PC-3 (cell line): ENCODE data around the gene MLN. TPM values are rescaled to one million over a fixed set of nuclear protein-coding genes. Genes with fewer than 3 reads are reported as not detected.

Experiments
- ATAC-seq: fragments of 200-7000 bp; cut with Tn5 transposase; 2 replicates; pipeline ENCODE4 v1.9.1; 2020; ENCODE audit warnings: mild to moderate bottlenecking, moderate library complexity
- BruUV-seq: library from RNA; stranded (reverse); fragments of 400-500 nt; replicated peaks from 2 replicates; lab custom pipeline; 2021; lab: Mats Ljungman, UMichigan
- CTCF ChIA-PET: fragments of 300-600 bp; sonication (Branson Sonifier 250); formaldehyde crosslinking; loops from one replicate; lab custom pipeline; 2022; ENCODE audit warnings: antibody characterized with exemption; lab: Charles Lee
- POLR2A ChIA-PET: fragments of 300-600 bp; sonication (Branson Sonifier 250); formaldehyde crosslinking; loops from one replicate; lab custom pipeline; 2022; ENCODE audit warnings: antibody characterized with exemption; ENCODE audit not compliant: unreplicated experiment; lab: Charles Lee
- DNase-seq: peaks from one replicate; pipeline ENCODE4 v3.0.0-alpha.2; 2015
- H2AFZ ChIP-seq: fragments of 300-600 bp; sonication (generic); 2 replicates; pipeline ENCODE4 v1.6.0; 2016; ENCODE audit warnings: antibody characterized with exemption, low read length
- H3F3A ChIP-seq: fragments of 300-600 bp; sonication (generic); one replicate; pipeline ENCODE4 v1.6.0; 2017; ENCODE audit warnings: antibody characterized with exemption, low read length, control low read depth, mild to moderate bottlenecking; ENCODE audit not compliant: unreplicated experiment
- H3K27ac ChIP-seq: fragments of 300-600 bp; sonication (generic); 2 replicates; pipeline ENCODE4 v1.5.1; 2016; ENCODE audit warnings: mild to moderate bottlenecking, low read length
- H3K27me3 ChIP-seq: fragments of 300-600 bp; sonication (generic); 2 replicates; pipeline ENCODE4 v1.6.1; 2016; ENCODE audit warnings: low read length, mixed read lengths
- H3K36me3 ChIP-seq: fragments of 300-600 bp; sonication (generic); 2 replicates; pipeline ENCODE4 v1.6.1; 2016; ENCODE audit warnings: low read depth, mixed run types, low read length, mixed read lengths
- H3K4me1 ChIP-seq: fragments of 300-600 bp; sonication (generic); 2 replicates; pipeline ENCODE4 v1.5.1; 2016; ENCODE audit warnings: low read length; ENCODE audit not compliant: insufficient read depth
- H3K4me2 ChIP-seq: fragments of 300-600 bp; sonication (generic); 2 replicates; pipeline ENCODE4 v1.6.0; 2016; ENCODE audit warnings: low read length
- H3K4me3 ChIP-seq: fragments of 300-600 bp; sonication (generic); 2 replicates; pipeline ENCODE4 v1.5.1; 2016; ENCODE audit warnings: mild to moderate bottlenecking, low read length, mixed read lengths
- H3K79me2 ChIP-seq: fragments of 300-600 bp; sonication (generic); 2 replicates; pipeline ENCODE4 v1.6.1; 2017; ENCODE audit warnings: low read length, mixed read lengths
- H3K9ac ChIP-seq: fragments of 300-600 bp; sonication (generic); 2 replicates; pipeline ENCODE4 v1.6.0; 2016; ENCODE audit warnings: mild to moderate bottlenecking, low read length
- H3K9me2 ChIP-seq: fragments of 300-600 bp; sonication (generic); replicated peaks from 2 replicates; pipeline ENCODE4 v1.6.1; 2016; ENCODE audit warnings: mixed run types, low read length, mixed read lengths
- H3K9me3 ChIP-seq: fragments of 300-600 bp; sonication (generic); 2 replicates; pipeline ENCODE4 v1.6.1; 2016; ENCODE audit warnings: low read length, mixed read lengths
- H4K20me1 ChIP-seq: fragments of 300-600 bp; sonication (generic); 2 replicates; pipeline ENCODE4 v1.6.1; 2016; ENCODE audit warnings: low read length, mixed read lengths
- EZH2 ChIP-seq: fragments of 300-600 bp; sonication (generic); IDR thresholded peaks from one replicate; pipeline ENCODE4 v1.6.1; 2017; ENCODE audit warnings: antibody characterized with exemption, mild to moderate bottlenecking, low read length; ENCODE audit not compliant: unreplicated experiment
- EZH2phosphoT487 ChIP-seq: fragments of 300-600 bp; sonication (generic); IDR thresholded peaks from 2 replicates; pipeline ENCODE4 v1.6.1; 2018; ENCODE audit warnings: mild to moderate bottlenecking, antibody characterized with exemption, low read length, borderline replicate concordance
- intact Hi-C: fragments of 100-400 bp; cut with micrococcal nuclease; formaldehyde crosslinking; loops from 2 replicates; pipeline ENCODE4 v1.9.0; 2023
- total RNA-seq: library from RNA; depleted of rRNA; stranded (reverse); fragments of >200 nt; gene quantifications from 2 replicates; pipeline ENCODE4 v1.2.3, GENCODE V29; 2014
- TF ChIP-seq, protein P1 (sequence below): fragments of 300-600 bp; sonication (generic); conservative IDR thresholded peaks from 2 replicates; pipeline ENCODE4 v1.5.1; 2017; ENCODE audit warnings: antibody characterized with exemption, low read depth, mild to moderate bottlenecking, low read length

The MLN gene
- total RNA-seq, 1 experiment from 2014 or later: not detected

DNA sequence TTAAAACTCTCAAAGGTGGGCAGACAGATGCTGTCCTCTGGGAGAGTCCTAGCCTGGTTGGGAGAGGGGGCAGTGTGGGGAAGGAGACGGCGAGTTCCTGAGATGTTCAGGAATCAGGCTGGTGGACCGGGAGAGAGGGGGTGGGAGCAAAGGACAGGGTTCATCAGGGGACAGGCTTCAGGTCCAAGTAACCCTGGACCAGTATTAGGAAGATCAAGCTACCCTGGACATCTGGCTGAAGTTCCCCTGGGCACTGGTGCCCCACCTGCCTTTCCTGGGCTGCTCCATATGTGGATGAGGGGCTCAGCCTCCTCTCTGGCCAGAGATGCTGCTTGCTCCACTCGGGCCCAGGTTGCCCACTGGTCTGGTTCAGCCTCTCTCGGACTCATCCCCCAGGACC lies 56.0 kb downstream of the MLN start:
- Histone ChIP-seq H3K4me3 (no peak overlapping the region), H3K36me3 (no peaks in the 10 kb centered on the region), H3K27ac (no peak overlapping the region), H3K4me1 (peaks cover 13% of the 10 kb centered on the region), H3K9me3 (no peaks in the 10 kb centered on the region), H3K79me2 (no peaks in the 10 kb centered on the region), H3K9me2 (no peaks in the 10 kb centered on the region), H4K20me1 (no peaks in the 10 kb centered on the region), H3K4me2 (no peak overlapping the region), H2AFZ (no peak overlapping the region), H3K9ac (no peak overlapping the region), H3F3A (no peaks in the 10 kb centered on the region), H3K27me3 (no peaks in the 10 kb centered on the region)
- TF ChIP-seq, protein P1, sequence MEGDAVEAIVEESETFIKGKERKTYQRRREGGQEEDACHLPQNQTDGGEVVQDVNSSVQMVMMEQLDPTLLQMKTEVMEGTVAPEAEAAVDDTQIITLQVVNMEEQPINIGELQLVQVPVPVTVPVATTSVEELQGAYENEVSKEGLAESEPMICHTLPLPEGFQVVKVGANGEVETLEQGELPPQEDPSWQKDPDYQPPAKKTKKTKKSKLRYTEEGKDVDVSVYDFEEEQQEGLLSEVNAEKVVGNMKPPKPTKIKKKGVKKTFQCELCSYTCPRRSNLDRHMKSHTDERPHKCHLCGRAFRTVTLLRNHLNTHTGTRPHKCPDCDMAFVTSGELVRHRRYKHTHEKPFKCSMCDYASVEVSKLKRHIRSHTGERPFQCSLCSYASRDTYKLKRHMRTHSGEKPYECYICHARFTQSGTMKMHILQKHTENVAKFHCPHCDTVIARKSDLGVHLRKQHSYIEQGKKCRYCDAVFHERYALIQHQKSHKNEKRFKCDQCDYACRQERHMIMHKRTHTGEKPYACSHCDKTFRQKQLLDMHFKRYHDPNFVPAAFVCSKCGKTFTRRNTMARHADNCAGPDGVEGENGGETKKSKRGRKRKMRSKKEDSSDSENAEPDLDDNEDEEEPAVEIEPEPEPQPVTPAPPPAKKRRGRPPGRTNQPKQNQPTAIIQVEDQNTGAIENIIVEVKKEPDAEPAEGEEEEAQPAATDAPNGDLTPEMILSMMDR: no peak
- TF ChIP-seq EZH2phosphoT487 (no peak), EZH2 (no peak)
- BruUV-seq: no TSS peak
- intact Hi-C loops: no loop called here
- CTCF ChIA-PET: interaction anchor here (0.6 kb wide), 1 partner anchor 12 kb away, joined by 4 read pairs; no protein-coding TSS in a partner anchor
- POLR2A ChIA-PET: no interaction called here
- DNase-seq: no peak
- ATAC-seq: no peak

DNA sequence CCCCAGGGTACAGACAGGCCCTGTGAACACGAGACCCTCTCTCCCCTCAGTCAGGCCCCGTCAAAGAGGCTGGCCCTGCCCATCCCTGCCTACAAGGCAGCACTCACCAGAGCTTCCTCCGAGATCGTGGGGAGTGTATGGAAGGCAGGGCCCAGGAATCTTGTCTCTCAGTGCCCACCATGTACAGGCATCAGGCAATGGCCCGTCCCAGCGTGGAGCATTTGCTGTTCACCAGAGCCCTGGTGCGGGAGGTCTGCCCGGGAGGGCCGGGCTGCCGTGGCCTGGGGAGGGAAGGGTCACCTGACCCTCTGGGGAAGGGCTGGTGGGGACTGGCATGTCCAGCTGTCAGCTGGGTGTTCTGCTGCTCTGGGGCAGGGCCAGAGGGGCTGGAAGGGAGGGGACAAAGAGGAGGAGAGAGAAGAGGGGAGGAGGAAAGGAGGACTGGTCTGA lies 57.1 kb downstream of the MLN start, which contains the start of gene IP6K3:
Gene IP6K3, minus strand, starts transcription at position 255 of the 450 bp plus-strand sequence. CDS start 11,429 bp downstream, outside the sequence.
- Histone ChIP-seq H3K9ac (no peak within 1 kb of the TSS), H3K9me2 (no peaks in the 10 kb centered on the region), H4K20me1 (no peaks in the 10 kb centered on the region), H2AFZ (no peak within 1 kb of the TSS), H3K4me2 (no peak within 1 kb of the TSS), H3F3A (no peaks in the 10 kb centered on the region), H3K79me2 (no peaks in the 10 kb centered on the region), H3K36me3 (no peaks in the 10 kb centered on the region), H3K4me3 (no peak within 1 kb of the TSS), H3K27me3 (no peaks in the 10 kb centered on the region), H3K9me3 (no peaks in the 10 kb centered on the region), H3K4me1 (peaks cover 6% of the 10 kb centered on the region), H3K27ac (no peak within 1 kb of the TSS)
- POLR2A ChIA-PET: interaction anchor here (0.6 kb wide), 1 partner anchor 554 kb away, joined by 5 read pairs; no protein-coding TSS in a partner anchor
- DNase-seq: no peak
- intact Hi-C loops: no loop called here
- BruUV-seq: no TSS peak
- ATAC-seq: no peak
- TF ChIP-seq EZH2 (no peak), EZH2phosphoT487 (no peak)
- TF ChIP-seq, protein P1: no peak
- CTCF ChIA-PET: interaction anchor here (0.6 kb wide), 1 partner anchor 15 kb away, joined by 4 read pairs; no protein-coding TSS in a partner anchor

DNA sequence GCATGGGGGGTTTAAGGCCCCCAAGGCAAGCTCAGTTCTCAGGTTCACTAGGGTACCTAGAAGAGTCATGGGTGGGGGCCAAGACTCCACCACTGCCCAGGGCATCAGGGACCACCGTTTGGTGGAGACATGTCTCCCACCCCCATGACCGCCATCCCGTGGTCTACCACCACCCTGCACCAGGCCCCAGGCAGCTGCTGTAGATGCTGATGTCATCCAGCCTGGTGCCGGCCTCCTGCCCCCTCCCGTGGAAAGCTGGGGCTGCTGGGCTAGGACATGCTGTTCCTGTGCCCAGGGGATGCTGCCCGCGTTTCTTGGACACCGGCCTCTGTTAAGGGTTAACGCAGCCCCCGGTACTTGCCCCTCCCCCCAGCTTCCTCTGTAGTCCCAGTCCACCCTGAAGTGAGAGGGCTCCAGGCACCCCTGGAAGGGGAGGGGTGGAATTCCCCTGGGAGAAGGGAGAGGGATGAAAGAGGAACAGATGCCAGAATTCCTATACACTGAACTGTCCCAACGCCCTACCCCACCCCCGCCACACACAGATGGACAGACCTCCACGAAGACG lies 57.7 kb downstream of the MLN start:
- Histone ChIP-seq H3K27ac (no peak overlapping the region), H3K27me3 (no peaks in the 10 kb centered on the region), H3K36me3 (no peaks in the 10 kb centered on the region), H3K4me2 (no peak overlapping the region), H3K9me2 (no peaks in the 10 kb centered on the region), H3K9me3 (no peaks in the 10 kb centered on the region), H4K20me1 (no peaks in the 10 kb centered on the region), H3F3A (no peaks in the 10 kb centered on the region), H3K4me1 (peaks cover 6% of the 10 kb centered on the region), H2AFZ (no peak overlapping the region), H3K9ac (no peak overlapping the region), H3K4me3 (no peak overlapping the region), H3K79me2 (no peaks in the 10 kb centered on the region)
- intact Hi-C loops: no loop called here
- BruUV-seq: no TSS peak
- no peak for TF ChIP-seq EZH2phosphoT487
- no peak for TF ChIP-seq EZH2
- TF ChIP-seq, protein P1: no peak
- ChIA-PET CTCF (interaction anchor here (0.6 kb wide), 1 partner anchor 16 kb away, joined by 4 read pairs; no protein-coding TSS in a partner anchor), POLR2A (no interaction called here)
- ATAC-seq: no peak
- DNase-seq: no peak
